Fibroblast of villous mesenchyme (primary cell): ENCODE data around the gene LCAT. TPM values are rescaled to one million over a fixed set of nuclear protein-coding genes. Genes with fewer than 3 reads are reported as not detected.

Source experiments
- DNase-seq: peaks from one replicate; pipeline ENCODE4 v3.0.0-alpha.2; 2010; ENCODE audit warnings: low read depth
- H3K4me3 ChIP-seq: 2 replicates; pipeline ENCODE4 v1.5.1; 2011; ENCODE audit warnings: low read depth, mild to moderate bottlenecking, low read length
- CTCF ChIP-seq: IDR thresholded peaks from 2 replicates; pipeline ENCODE4 v1.5.1; 2012; ENCODE audit warnings: low read depth, mild to moderate bottlenecking, low read length; ENCODE audit not compliant: insufficient read depth
- total RNA-seq: library from RNA; depleted of rRNA; stranded (reverse); fragments of >200 nt; gene quantifications from 2 replicates; pipeline ENCODE4 v1.2.3, GENCODE V29; 2012

LCAT gene
- total RNA-seq, 1 donor, result 8.6 TPM

DNA sequence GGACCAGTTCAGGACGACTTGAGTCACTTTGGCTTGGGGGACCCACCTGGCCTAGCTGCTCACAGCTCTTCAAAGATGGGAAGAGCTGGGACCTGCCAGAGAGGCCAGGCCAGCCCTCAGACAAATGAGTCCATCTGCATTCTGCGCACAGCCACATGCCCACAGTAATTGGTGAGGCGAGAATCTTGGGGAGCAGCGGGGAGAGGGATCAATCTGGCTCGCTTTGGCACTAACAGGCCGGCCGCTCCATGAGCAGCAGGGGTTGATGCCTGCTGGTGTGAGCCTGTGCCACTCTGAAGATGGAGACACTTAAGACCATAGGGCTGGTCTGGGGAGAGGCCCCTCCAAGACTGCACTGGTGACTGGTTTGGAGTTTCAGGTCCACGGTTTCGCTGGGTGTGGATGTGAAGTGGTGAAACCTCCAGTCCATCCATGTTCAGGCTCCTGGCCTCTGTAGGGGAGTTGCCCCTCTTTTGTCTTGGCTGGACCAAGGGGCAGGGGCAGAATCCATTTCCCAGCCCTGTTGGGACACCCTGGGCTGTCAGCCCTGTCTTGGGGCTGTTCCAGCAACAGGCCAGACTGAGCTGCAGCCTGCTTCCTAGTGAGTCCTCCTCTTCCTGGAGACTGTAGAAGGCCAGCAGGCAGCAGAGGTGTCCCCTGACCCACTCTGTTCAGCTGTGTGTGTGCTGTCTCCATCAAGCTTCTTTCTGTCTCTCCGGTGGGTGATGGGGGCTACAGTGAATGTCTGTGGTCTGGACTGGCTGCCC, 19.6 kb downstream of the LCAT start:
- H3K4me3 ChIP-seq, result no peak overlapping the region
- no peak for TF ChIP-seq CTCF
- DNase-seq, result no peak

DNA sequence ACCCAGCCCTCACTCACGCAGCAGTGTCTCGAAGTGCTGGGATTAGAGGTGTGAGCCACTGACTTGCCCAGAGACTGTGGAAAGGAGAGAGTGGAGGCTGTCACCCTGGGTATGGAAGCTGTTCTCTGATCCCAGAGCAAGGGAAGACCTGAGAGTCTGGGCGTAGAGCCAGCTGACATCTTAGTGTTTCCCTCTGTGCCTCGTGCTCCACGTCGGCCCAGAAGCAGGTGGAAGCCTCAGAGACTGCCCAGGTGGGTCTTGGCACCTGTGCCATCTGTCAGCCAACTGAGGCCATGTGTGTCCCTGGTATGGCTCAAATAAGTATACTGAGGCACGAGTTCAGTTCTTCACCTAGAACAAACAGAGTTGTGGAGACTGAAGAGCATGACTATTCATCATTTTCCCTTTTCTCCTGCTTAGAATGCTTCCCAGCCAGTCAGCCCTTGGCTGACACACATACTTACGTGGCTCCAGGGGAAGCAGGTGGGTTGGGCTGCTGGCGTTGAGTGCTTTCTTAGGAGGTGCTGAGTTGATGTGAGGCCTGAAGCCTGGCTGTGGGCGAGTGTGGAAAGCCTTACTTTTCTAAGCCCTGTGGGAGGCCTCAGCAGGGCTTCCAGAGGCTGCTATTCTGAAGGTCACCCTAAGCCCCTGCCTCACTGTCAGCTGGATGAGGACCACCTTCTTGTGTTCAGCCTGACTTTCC, 20.4 kb downstream of the LCAT start:
- H3K4me3 ChIP-seq, result no peak overlapping the region
- no peak for TF ChIP-seq CTCF
- no peak for DNase-seq

DNA sequence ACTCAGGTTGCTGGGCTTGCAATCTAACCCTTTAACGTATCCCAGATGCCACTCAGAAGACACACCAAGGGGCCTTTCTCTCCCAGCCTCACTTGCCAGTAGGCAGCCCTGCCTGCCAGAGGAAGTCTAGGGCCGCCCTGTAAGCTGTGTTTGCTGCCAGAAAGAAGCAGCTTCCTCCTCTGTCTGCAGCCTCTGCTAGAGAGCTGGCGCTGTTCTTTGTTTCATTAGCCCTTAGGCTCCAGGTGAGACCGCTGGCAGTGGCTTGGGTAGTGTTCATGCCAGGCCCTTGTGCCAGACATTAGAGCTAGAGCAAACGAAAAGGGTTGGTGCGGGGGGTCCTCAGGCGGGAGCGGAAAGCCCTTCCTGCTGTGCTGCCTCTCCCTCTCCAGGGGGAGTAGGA, 21.2 kb downstream of the LCAT start:
- TF ChIP-seq CTCF, result no peak
- no peak overlapping the region for H3K4me3 ChIP-seq
- no peak for DNase-seq

- TF ChIP-seq CTCF, result no peak
- DNase-seq, result no peak
These were observed 21.7 kb downstream of the LCAT start for GRCh38 chr16:67922221-67922620.

DNA sequence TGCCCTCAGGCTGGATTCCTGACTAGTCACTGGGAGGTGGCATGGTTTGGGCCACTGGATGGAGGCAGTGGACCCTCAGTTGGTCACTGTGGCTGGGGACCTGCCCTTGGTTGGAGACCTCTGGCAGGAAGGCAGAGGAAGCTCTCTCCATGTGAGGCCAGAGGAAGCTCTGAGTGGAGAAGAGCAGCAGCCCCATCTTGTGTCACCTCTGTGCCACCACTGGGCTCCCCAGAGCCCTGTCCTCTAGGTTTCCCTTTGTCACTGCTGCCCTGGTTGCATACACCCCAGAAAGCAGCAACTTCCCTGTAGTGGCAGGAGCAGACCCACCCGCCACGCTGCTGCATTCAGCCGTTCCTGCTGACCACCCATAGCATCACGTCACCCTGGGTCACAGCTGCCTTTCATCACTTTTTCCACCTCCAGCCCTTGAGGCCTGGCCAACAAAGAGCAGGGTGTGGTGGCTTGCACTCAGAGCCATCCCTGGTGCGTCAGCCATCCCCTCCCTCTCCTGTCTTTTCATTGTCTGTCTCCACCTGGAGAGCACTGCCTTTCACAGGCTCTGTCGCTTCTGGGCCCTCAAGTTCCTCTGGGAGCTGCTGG, 24.2 kb downstream of the LCAT start:
- TF ChIP-seq CTCF, result no peak
- no peak overlapping the region for H3K4me3 ChIP-seq
- DNase-seq, result no peak

More at GRCh38 chr16:67922221-67922620, 21.7 kb downstream of the LCAT start:
- no peak overlapping the region for H3K4me3 ChIP-seq

GRCh38 chr16:67917852-67918236, 26.1 kb downstream of the LCAT start:
- no peak for TF ChIP-seq CTCF
- no peak overlapping the region for H3K4me3 ChIP-seq

More at GRCh38 chr16:67917852-67918236, 26.1 kb downstream of the LCAT start:
- DNase-seq, result peak; percentile 67
